Measurements from ENCODE around the gene C1orf53. TPM values are rescaled to one million over a fixed set of nuclear protein-coding genes. Genes with fewer than 3 reads are reported as not detected.

Gene C1orf53
- total and polyA plus RNA-seq, 8 donors = 1.5 to 8.9 (median 3.1) TPM

GRCh38 chr1:197954718-197955418, 52.4 kb downstream of the C1orf53 start:
- H3K36me3 ChIP-seq = no peaks in the 10 kb centered on the region
- no peak overlapping the region for H3K4me3 ChIP-seq
- peak; percentile 60 for ATAC-seq
- peak overlapping the region in 1 of 2 donors; percentile 58 for H3K27ac ChIP-seq
- TF ChIP-seq CTCF (IDR thresholded peaks at IDR 0.05) = no peak
- intact Hi-C loops (cut with DNase I) = no loop called here
- no peaks in the 10 kb centered on the region for H3K9me3 ChIP-seq
- DNase-seq = no peak
- no peaks in the 10 kb centered on the region for H3K27me3 ChIP-seq
- no peaks in the 10 kb centered on the region for H3K4me1 ChIP-seq

- DNase-seq (peak in 1 of 4 donors; percentile 13), ATAC-seq (peak; percentile 49)
- Histone ChIP-seq H3K4me3 (no peak overlapping the region), H3K4me1 (no peaks in the 10 kb centered on the region), H3K27ac (peak overlapping the region in 1 of 2 donors; percentile 17), H3K36me3 (no peaks in the 10 kb centered on the region), H3K9me3 (no peaks in the 10 kb centered on the region), H3K27me3 (no peaks in the 10 kb centered on the region)
- TF ChIP-seq CTCF (IDR thresholded peaks at IDR 0.05) = no peak
- intact Hi-C loops (cut with DNase I) = no loop called here
These were observed 53.3 kb downstream of the C1orf53 start for GRCh38 chr1:197955486-197956394.

Other genes with a start within 250 kb of the C1orf53 start
- gene DENND1B, start 127.2 kb upstream of the C1orf53 start, total RNA-seq = 10 to 100 TPM; 16.4 to 17.2 TPM
- 10 to 100 TPM; 12.5 to 14.9 (median 12.9) TPM for gene DENND1B, start 127.2 kb upstream of the C1orf53 start, polyA plus RNA-seq (ENCODE audit: insufficient read length in 6 of 6)
- 1 to 10 TPM in 1 of 2 donors, not detected in 1; 1.4 TPM for gene LHX9, start 14.7 kb downstream of the C1orf53 start, total RNA-seq
- under 1 TPM in 3 of 6 donors, not detected in 3; 0.03 to 0.21 (median 0.07) TPM for gene LHX9, start 14.7 kb downstream of the C1orf53 start, polyA plus RNA-seq (ENCODE audit: insufficient read length in 6 of 6)

Data from left lung (tissue), 10 donors.